Measurements from ENCODE around the gene DSCAML1.

Gene DSCAML1

GRCh38 chr11:117574551-117574950, 222.5 kb downstream of the DSCAML1 start:
- H3K4me3 ChIP-seq (replicated peaks; ENCODE audit: low read depth, low read length) = no peak overlapping the region
- TF ChIP-seq CTCF (IDR thresholded peaks at IDR 0.05; ENCODE audit: low read length, missing control alignments) = no peak
- DNase-seq (ENCODE audit: low read depth) = no peak

DNA sequence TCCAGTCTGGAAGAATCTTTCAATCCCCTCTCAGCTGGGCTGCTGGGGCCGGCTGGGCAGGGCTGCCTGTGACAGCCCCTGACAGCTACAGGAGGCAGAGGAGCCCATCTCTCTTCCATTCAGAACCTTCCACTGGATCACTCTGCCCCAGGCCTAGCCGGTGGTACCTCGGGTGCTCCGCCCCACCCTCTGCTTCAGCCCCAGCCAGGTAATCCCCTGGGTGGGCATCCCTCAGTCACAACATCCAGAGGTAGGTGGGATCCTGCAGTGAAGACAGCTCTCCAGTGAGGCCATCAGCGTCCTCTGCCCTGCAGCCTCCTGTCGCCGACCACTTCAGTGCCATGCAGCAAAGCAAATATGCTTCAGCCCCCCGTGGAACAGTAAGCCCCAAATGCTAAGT, 223.7 kb downstream of the DSCAML1 start:
- no peak overlapping the region for H3K4me3 ChIP-seq (replicated peaks; ENCODE audit: low read depth, low read length)
- no peak for DNase-seq (ENCODE audit: low read depth)
- TF ChIP-seq CTCF (IDR thresholded peaks at IDR 0.05; ENCODE audit: low read length, missing control alignments) = no peak

GRCh38 chr11:117572671-117573070, 224.3 kb downstream of the DSCAML1 start:
- TF ChIP-seq CTCF (IDR thresholded peaks at IDR 0.05; ENCODE audit: low read length, missing control alignments) = no peak
- no peak overlapping the region for H3K4me3 ChIP-seq (replicated peaks; ENCODE audit: low read depth, low read length)
- no peak for DNase-seq (ENCODE audit: low read depth)

DNA sequence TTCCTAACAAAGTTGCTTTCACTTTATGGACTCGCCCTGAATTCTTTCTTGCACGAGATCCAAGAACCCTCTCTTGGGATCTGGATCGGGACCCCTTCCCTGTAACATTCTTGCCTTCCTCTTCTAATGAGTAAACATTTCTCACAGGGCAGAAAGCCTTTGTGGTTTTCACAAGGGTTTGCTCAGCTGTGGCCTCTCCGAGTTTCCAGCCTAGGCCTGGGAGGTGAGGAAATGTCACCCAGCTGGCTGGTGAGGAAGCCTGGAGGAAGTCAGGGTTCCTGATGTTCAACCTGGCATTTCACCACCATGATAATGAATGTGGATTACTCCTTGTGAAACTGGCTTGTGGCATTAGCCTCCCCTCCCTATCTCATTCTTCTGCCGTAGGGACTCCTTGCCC, 224.9 kb downstream of the DSCAML1 start:
- H3K4me3 ChIP-seq (replicated peaks; ENCODE audit: low read depth, low read length) = no peak overlapping the region
- TF ChIP-seq CTCF (IDR thresholded peaks at IDR 0.05; ENCODE audit: low read length, missing control alignments) = no peak
- no peak for DNase-seq (ENCODE audit: low read depth)

DNA sequence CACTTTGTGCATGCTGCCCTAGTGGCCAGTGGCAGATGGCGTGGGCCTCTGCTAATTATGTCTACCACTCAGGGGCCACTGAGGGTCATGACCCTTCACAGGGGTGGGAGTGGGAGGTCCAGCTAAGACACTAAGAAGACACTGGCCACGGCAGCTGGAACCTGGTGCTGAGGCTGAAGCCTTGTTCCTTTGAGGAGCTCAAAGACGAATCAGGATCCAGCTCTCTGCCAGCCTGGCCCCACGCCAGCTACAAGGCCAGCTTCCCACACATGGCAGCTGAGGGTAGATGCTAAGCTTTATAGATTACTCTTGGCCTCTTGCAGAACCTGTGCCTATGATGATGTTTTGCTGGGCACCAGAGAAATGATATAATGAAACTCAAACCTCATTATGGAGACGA, 226.3 kb downstream of the DSCAML1 start:
- no peak overlapping the region for H3K4me3 ChIP-seq (replicated peaks; ENCODE audit: low read depth, low read length)
- no peak for TF ChIP-seq CTCF (IDR thresholded peaks at IDR 0.05; ENCODE audit: low read length, missing control alignments)
- no peak for DNase-seq (ENCODE audit: low read depth)

GRCh38 chr11:117569911-117570310, 227.1 kb downstream of the DSCAML1 start:
- TF ChIP-seq CTCF (IDR thresholded peaks at IDR 0.05; ENCODE audit: low read length, missing control alignments) = no peak
- no peak overlapping the region for H3K4me3 ChIP-seq (replicated peaks; ENCODE audit: low read depth, low read length)
- DNase-seq (ENCODE audit: low read depth) = no peak

DNA sequence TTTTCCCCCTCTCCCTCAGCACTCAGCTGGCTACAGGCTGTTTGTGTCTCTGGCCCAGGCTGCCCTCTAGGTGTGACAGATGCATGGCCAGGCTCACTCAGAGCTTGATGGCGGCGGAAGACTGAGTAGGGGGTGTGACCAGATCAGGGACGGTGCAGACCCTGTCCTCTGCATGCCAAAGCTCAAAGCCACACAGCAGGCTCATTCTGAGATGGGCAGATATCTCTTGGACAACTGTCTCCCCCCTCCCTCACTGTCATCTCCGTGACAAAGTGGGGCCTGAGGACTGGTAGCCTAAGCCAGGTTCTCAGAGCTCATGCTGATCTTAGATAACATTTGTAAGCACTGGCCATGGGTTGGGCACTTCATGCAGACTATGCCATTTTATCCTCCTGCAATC, 231.3 kb downstream of the DSCAML1 start:
- no peak for DNase-seq (ENCODE audit: low read depth)
- no peak for TF ChIP-seq CTCF (IDR thresholded peaks at IDR 0.05; ENCODE audit: low read length, missing control alignments)
- H3K4me3 ChIP-seq (replicated peaks; ENCODE audit: low read depth, low read length) = no peak overlapping the region
